HFFc6 (cell line): Measurements from ENCODE around the gene ADGRL3. TPM values are rescaled to one million over a fixed set of nuclear protein-coding genes. Genes with fewer than 3 reads are reported as not detected.
"Not testable (repeated sequence)": the region's sequence is repeated elsewhere in the genome, so short reads cannot be mapped to it uniquely, and the experiment has no call there.

Experiments
- DNase-seq: peaks from one replicate; pipeline ENCODE4 v3.0.0-alpha.2; 2018
- H3K27ac Mint-ChIP-seq: 2 replicates; pipeline ENCODE4 v1.8.0; 2020; ENCODE audit warnings: mild to moderate bottlenecking, mixed read lengths
- H3K27me3 Mint-ChIP-seq: 2 replicates; pipeline ENCODE4 v1.8.0; 2021; ENCODE audit warnings: mild to moderate bottlenecking, moderate library complexity, mixed read lengths; ENCODE audit not compliant: insufficient read depth
- H3K36me3 Mint-ChIP-seq: 2 replicates; pipeline ENCODE4 v1.8.0; 2021; ENCODE audit warnings: low read depth, mixed read lengths
- H3K4me1 Mint-ChIP-seq: 2 replicates; pipeline ENCODE4 v1.8.0; 2020; ENCODE audit warnings: low read depth, mixed read lengths
- H3K4me3 Mint-ChIP-seq: 2 replicates; pipeline ENCODE4 v1.8.0; 2020; ENCODE audit warnings: mild to moderate bottlenecking, moderate library complexity, mixed read lengths
- H3K9me3 Mint-ChIP-seq: 2 replicates; pipeline ENCODE4 v1.8.0; 2020; ENCODE audit warnings: mild to moderate bottlenecking, mixed read lengths
- CTCF ChIP-seq: fragments of 200-600 bp; sonication (generic); IDR thresholded peaks from 2 replicates; pipeline ENCODE4 v1.5.0; 2021; ENCODE audit warnings: antibody characterized with exemption, mild to moderate bottlenecking
- total RNA-seq, 6 experiments: library from RNA; stranded (reverse); fragmentation: NEBNext Ultra II Directional; extraction: Animal tissue kit (Norgen Biotek cat#: 25700); gene quantifications; 2 replicates in 1 of 6; 3 replicates in 5 of 6; pipeline ENCODE4 v1.2.3, GENCODE V29; 2021

Gene ADGRL3
- total RNA-seq, 6 experiments from 2014 or later: not detected

- no peak for DNase-seq
These were observed 419.4 kb downstream of the ADGRL3 start for GRCh38 chr4:61619528-61619927.

GRCh38 chr4:61628282-61628681 lies 428.2 kb downstream of the ADGRL3 start:
- no peaks in the 10 kb centered on the region for H3K4me1 Mint-ChIP-seq
- H3K4me3 Mint-ChIP-seq: no peak overlapping the region
- TF ChIP-seq CTCF: no peak
- H3K27me3 Mint-ChIP-seq: no peaks in the 10 kb centered on the region
- H3K36me3 Mint-ChIP-seq: no peaks in the 10 kb centered on the region
- peaks cover 18% of the 10 kb centered on the region for H3K9me3 Mint-ChIP-seq
- DNase-seq: no peak
- H3K27ac Mint-ChIP-seq: no peak overlapping the region

More at GRCh38 chr4:61619528-61619927, 419.4 kb downstream of the ADGRL3 start:
- Mint-ChIP-seq H3K27me3 (no peaks in the 10 kb centered on the region), H3K27ac (no peak overlapping the region), H3K9me3 (peaks cover 24% of the 10 kb centered on the region), H3K4me3 (no peak overlapping the region), H3K36me3 (no peaks in the 10 kb centered on the region), H3K4me1 (no peaks in the 10 kb centered on the region)
- TF ChIP-seq CTCF: no peak

GRCh38 chr4:61628727-61629126 lies 428.6 kb downstream of the ADGRL3 start:
- Mint-ChIP-seq H3K4me1 (no peaks in the 10 kb centered on the region), H3K27ac (no peak overlapping the region), H3K4me3 (no peak overlapping the region), H3K36me3 (no peaks in the 10 kb centered on the region), H3K9me3 (peaks cover 16% of the 10 kb centered on the region), H3K27me3 (no peaks in the 10 kb centered on the region)
- no peak for TF ChIP-seq CTCF
- no peak for DNase-seq

GRCh38 chr4:61630548-61630947 lies 430.4 kb downstream of the ADGRL3 start:
- Mint-ChIP-seq H3K27me3 (no peaks in the 10 kb centered on the region), H3K4me1 (no peaks in the 10 kb centered on the region), H3K4me3 (no peak overlapping the region), H3K9me3 (peaks cover 16% of the 10 kb centered on the region), H3K36me3 (no peaks in the 10 kb centered on the region), H3K27ac (no peak overlapping the region)
- no peak for TF ChIP-seq CTCF
- no peak for DNase-seq

- no peak overlapping the region for H3K4me3 Mint-ChIP-seq
- H3K36me3 Mint-ChIP-seq: no peaks in the 10 kb centered on the region
- no peak for DNase-seq
- no peak for TF ChIP-seq CTCF
- H3K4me1 Mint-ChIP-seq: no peaks in the 10 kb centered on the region
- no peaks in the 10 kb centered on the region for H3K27me3 Mint-ChIP-seq
- H3K27ac Mint-ChIP-seq: no peak overlapping the region
- H3K9me3 Mint-ChIP-seq: peaks cover 20% of the 10 kb centered on the region
These were observed 438.5 kb downstream of the ADGRL3 start for GRCh38 chr4:61638591-61638990.

- H3K9me3 Mint-ChIP-seq: peaks cover 16% of the 10 kb centered on the region
- not testable (repeated sequence) for H3K27ac Mint-ChIP-seq, H3K4me1 Mint-ChIP-seq, H3K36me3 Mint-ChIP-seq, H3K4me3 Mint-ChIP-seq, H3K27me3 Mint-ChIP-seq, DNase-seq
These were observed 446.7 kb downstream of the ADGRL3 start for GRCh38 chr4:61646746-61647350.
